ENCODE data around the gene DTWD2.

Gene DTWD2

GRCh38 chr5:118873417-118873816, 114.9 kb downstream of the DTWD2 start:
- H4K20me1 ChIP-seq (ENCODE audit: control insufficient read depth, insufficient read depth, low read depth, low read length): no peaks in the 10 kb centered on the region
- no peaks in the 10 kb centered on the region for H3K4me1 ChIP-seq (ENCODE audit: control insufficient read depth, low read length)
- H3F3A ChIP-seq (ENCODE audit: control insufficient read depth, insufficient read depth): no peaks in the 10 kb centered on the region
- H3K9me2 ChIP-seq (replicated peaks; ENCODE audit: control insufficient read depth, low read length): no peaks in the 10 kb centered on the region
- H3K27ac ChIP-seq (ENCODE audit: low read depth, low read length): no peak overlapping the region
- H3K4me3 ChIP-seq (ENCODE audit: low read length): no peak overlapping the region
- no peaks in the 10 kb centered on the region for H3K9me3 ChIP-seq (ENCODE audit: control insufficient read depth, insufficient read depth, low read length)
- H3K27me3 ChIP-seq (ENCODE audit: control insufficient read depth, low read length): no peaks in the 10 kb centered on the region
- no peaks in the 10 kb centered on the region for H3K79me2 ChIP-seq (ENCODE audit: control insufficient read depth, low read length)
- no peak overlapping the region for H3K4me2 ChIP-seq (ENCODE audit: low read length)
- TF ChIP-seq EZH2phosphoT487 (IDR thresholded peaks at IDR 0.05; ENCODE audit: borderline replicate concordance, low read length) (no peak), CTCF (IDR thresholded peaks at IDR 0.05; ENCODE audit: low read depth, low read length, poor library complexity, severe bottlenecking) (no peak)
- H3K36me3 ChIP-seq (ENCODE audit: control insufficient read depth, low read length): no peaks in the 10 kb centered on the region

GRCh38 chr5:118863345-118863744, 125.0 kb downstream of the DTWD2 start:
- Histone ChIP-seq H3K4me3 (ENCODE audit: low read length) (no peak overlapping the region), H3K36me3 (ENCODE audit: control insufficient read depth, low read length) (no peaks in the 10 kb centered on the region), H3K27ac (ENCODE audit: low read depth, low read length) (no peak overlapping the region), H3K9me3 (ENCODE audit: control insufficient read depth, insufficient read depth, low read length) (no peaks in the 10 kb centered on the region), H3K79me2 (ENCODE audit: control insufficient read depth, low read length) (no peaks in the 10 kb centered on the region), H3K4me1 (ENCODE audit: control insufficient read depth, low read length) (no peaks in the 10 kb centered on the region), H3F3A (ENCODE audit: control insufficient read depth, insufficient read depth) (no peaks in the 10 kb centered on the region), H3K9me2 (replicated peaks; ENCODE audit: control insufficient read depth, low read length) (no peaks in the 10 kb centered on the region), H3K27me3 (ENCODE audit: control insufficient read depth, low read length) (no peaks in the 10 kb centered on the region), H3K4me2 (ENCODE audit: low read length) (no peak overlapping the region), H4K20me1 (ENCODE audit: control insufficient read depth, insufficient read depth, low read depth, low read length) (no peaks in the 10 kb centered on the region)
- no peak for TF ChIP-seq CTCF (IDR thresholded peaks at IDR 0.05; ENCODE audit: low read depth, low read length, poor library complexity, severe bottlenecking)
- no peak for TF ChIP-seq EZH2phosphoT487 (IDR thresholded peaks at IDR 0.05; ENCODE audit: borderline replicate concordance, low read length)

GRCh38 chr5:118862596-118862995, 125.8 kb downstream of the DTWD2 start:
- Histone ChIP-seq H4K20me1 (ENCODE audit: control insufficient read depth, insufficient read depth, low read depth, low read length) (no peaks in the 10 kb centered on the region), H3K4me1 (ENCODE audit: control insufficient read depth, low read length) (no peaks in the 10 kb centered on the region), H3K36me3 (ENCODE audit: control insufficient read depth, low read length) (no peaks in the 10 kb centered on the region), H3K27me3 (ENCODE audit: control insufficient read depth, low read length) (no peaks in the 10 kb centered on the region), H3K27ac (ENCODE audit: low read depth, low read length) (no peak overlapping the region), H3K9me2 (replicated peaks; ENCODE audit: control insufficient read depth, low read length) (no peaks in the 10 kb centered on the region), H3K79me2 (ENCODE audit: control insufficient read depth, low read length) (no peaks in the 10 kb centered on the region), H3K9me3 (ENCODE audit: control insufficient read depth, insufficient read depth, low read length) (no peaks in the 10 kb centered on the region), H3F3A (ENCODE audit: control insufficient read depth, insufficient read depth) (no peaks in the 10 kb centered on the region), H3K4me2 (ENCODE audit: low read length) (no peak overlapping the region), H3K4me3 (ENCODE audit: low read length) (no peak overlapping the region)
- TF ChIP-seq CTCF (IDR thresholded peaks at IDR 0.05; ENCODE audit: low read depth, low read length, poor library complexity, severe bottlenecking) (no peak), EZH2phosphoT487 (IDR thresholded peaks at IDR 0.05; ENCODE audit: borderline replicate concordance, low read length) (no peak)

GRCh38 chr5:118857700-118858099, 130.6 kb downstream of the DTWD2 start:
- Histone ChIP-seq H3K4me1 (ENCODE audit: control insufficient read depth, low read length) (no peaks in the 10 kb centered on the region), H4K20me1 (ENCODE audit: control insufficient read depth, insufficient read depth, low read depth, low read length) (no peaks in the 10 kb centered on the region), H3K79me2 (ENCODE audit: control insufficient read depth, low read length) (no peaks in the 10 kb centered on the region), H3K27me3 (ENCODE audit: control insufficient read depth, low read length) (no peaks in the 10 kb centered on the region), H3K9me3 (ENCODE audit: control insufficient read depth, insufficient read depth, low read length) (no peaks in the 10 kb centered on the region), H3K27ac (ENCODE audit: low read depth, low read length) (no peak overlapping the region), H3F3A (ENCODE audit: control insufficient read depth, insufficient read depth) (no peaks in the 10 kb centered on the region), H3K9me2 (replicated peaks; ENCODE audit: control insufficient read depth, low read length) (no peaks in the 10 kb centered on the region), H3K36me3 (ENCODE audit: control insufficient read depth, low read length) (no peaks in the 10 kb centered on the region), H3K4me2 (ENCODE audit: low read length) (no peak overlapping the region), H3K4me3 (ENCODE audit: low read length) (no peak overlapping the region)
- TF ChIP-seq CTCF (IDR thresholded peaks at IDR 0.05; ENCODE audit: low read depth, low read length, poor library complexity, severe bottlenecking): no peak
- no peak for TF ChIP-seq EZH2phosphoT487 (IDR thresholded peaks at IDR 0.05; ENCODE audit: borderline replicate concordance, low read length)

Measured in DOHH2 (cell line).